Tibial artery (tissue), 4 donors: ENCODE data around the gene PRSS3.
A peak's percentile ranks its signal among the peaks of the same experiment; 100 is the strongest.
"Not testable (repeated sequence)": the region's sequence is repeated elsewhere in the genome, so short reads cannot be mapped to it uniquely, and the experiment has no call there.

Experiments
- DNase-seq, 2 donors: peaks; one replicate each; pipeline ENCODE4 v3.0.0-alpha.2; 2019
- H3K27ac ChIP-seq, 2 donors: fragments of 200-600 bp; sonication (generic) in 1 of 2; 1 replicate in 1 of 2; 2 replicates in 1 of 2; pipeline ENCODE4 v1.5.1; 2018 to 2019; ENCODE audit warnings: mild to moderate bottlenecking in 1 of 2
- H3K27me3 ChIP-seq, 2 donors: fragments of 200-600 bp; sonication (generic) in 1 of 2; one replicate each; pipeline versions ENCODE4 v1.5.1 to v1.6.0; 2016 to 2019
- H3K36me3 ChIP-seq, 3 donors: fragments of 200-600 bp; sonication (generic) in 2 of 3; one replicate each; pipeline ENCODE4 v1.5.1; 2016 to 2019; ENCODE audit warnings: mild to moderate bottlenecking in 2 of 3
- H3K4me1 ChIP-seq, 4 donors: fragments of 200-600 bp; sonication (generic) in 2 of 4; 1 replicate in 3 of 4; 2 replicates in 1 of 4; pipeline ENCODE4 v1.5.1; 2016 to 2019
- H3K4me3 ChIP-seq, 2 donors: fragments of 200-600 bp; sonication (generic) in 1 of 2; 1 replicate in 1 of 2; 2 replicates in 1 of 2; pipeline ENCODE4 v1.5.1; 2018 to 2019; ENCODE audit warnings: mild to moderate bottlenecking in 2 of 2
- H3K9me3 ChIP-seq, 3 donors: fragments of 200-600 bp; sonication (generic) in 1 of 3; one replicate each; pipeline ENCODE4 v1.5.1; 2016 to 2019
- intact Hi-C: fragments of 100-400 bp; cut with DNase I; formaldehyde crosslinking; loops from one replicate; pipeline ENCODE4 v1.15.0; 2023; ENCODE audit warnings: low total_unique reads
- TF ChIP-seq, protein P1 (sequence below), 2 experiments: fragments of 200-600 bp in 1 of 2; fragments of 450-650 bp in 1 of 2; IDR thresholded peaks; one replicate each; pipeline ENCODE4 v1.5.1; 2017 to 2019; ENCODE audit warnings: antibody characterized with exemption in 2 of 2, mild to moderate bottlenecking in 1 of 2, moderate library complexity in 1 of 2

Gene PRSS3

GRCh38 chr9:33817327-33818166, 22.2 kb downstream of the PRSS3 start:
- TF ChIP-seq, protein P1, sequence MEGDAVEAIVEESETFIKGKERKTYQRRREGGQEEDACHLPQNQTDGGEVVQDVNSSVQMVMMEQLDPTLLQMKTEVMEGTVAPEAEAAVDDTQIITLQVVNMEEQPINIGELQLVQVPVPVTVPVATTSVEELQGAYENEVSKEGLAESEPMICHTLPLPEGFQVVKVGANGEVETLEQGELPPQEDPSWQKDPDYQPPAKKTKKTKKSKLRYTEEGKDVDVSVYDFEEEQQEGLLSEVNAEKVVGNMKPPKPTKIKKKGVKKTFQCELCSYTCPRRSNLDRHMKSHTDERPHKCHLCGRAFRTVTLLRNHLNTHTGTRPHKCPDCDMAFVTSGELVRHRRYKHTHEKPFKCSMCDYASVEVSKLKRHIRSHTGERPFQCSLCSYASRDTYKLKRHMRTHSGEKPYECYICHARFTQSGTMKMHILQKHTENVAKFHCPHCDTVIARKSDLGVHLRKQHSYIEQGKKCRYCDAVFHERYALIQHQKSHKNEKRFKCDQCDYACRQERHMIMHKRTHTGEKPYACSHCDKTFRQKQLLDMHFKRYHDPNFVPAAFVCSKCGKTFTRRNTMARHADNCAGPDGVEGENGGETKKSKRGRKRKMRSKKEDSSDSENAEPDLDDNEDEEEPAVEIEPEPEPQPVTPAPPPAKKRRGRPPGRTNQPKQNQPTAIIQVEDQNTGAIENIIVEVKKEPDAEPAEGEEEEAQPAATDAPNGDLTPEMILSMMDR (IDR thresholded peaks at IDR 0.05) = peak in 1 of 2 experiments; percentile 19
- intact Hi-C loops = loop anchor here (5.0 kb wide), 1 partner anchor 230 kb away; the partner anchor contains the start of gene UBAP2
- DNase-seq = peak; percentile 38 to 78
- Histone ChIP-seq H3K27ac (peak overlapping the region; percentile 93 to 98), H3K36me3 (no peaks in the 10 kb centered on the region), H3K4me3 (peak overlapping the region; percentile 73 to 89), H3K9me3 (no peaks in the 10 kb centered on the region), H3K27me3 (no peaks in the 10 kb centered on the region), H3K4me1 (peaks cover 0 to 57% (median 24%) of the 10 kb centered on the region in 4 donors)

GRCh38 chr9:33818167-33818846, 22.9 kb downstream of the PRSS3 start:
- Histone ChIP-seq H3K4me3 (peak overlapping the region; percentile 73 to 89), H3K4me1 (peaks cover 0 to 65% (median 24%) of the 10 kb centered on the region in 4 donors), H3K27me3 (no peaks in the 10 kb centered on the region), H3K9me3 (no peaks in the 10 kb centered on the region), H3K27ac (peak overlapping the region; percentile 93 to 98), H3K36me3 (no peaks in the 10 kb centered on the region)
- DNase-seq = peak; percentile 28 to 74
- intact Hi-C loops = loop anchor here (5.0 kb wide), 1 partner anchor 229 kb away; the partner anchor contains the start of gene UBAP2
- TF ChIP-seq, protein P1 (IDR thresholded peaks at IDR 0.05) = no peak

DNA sequence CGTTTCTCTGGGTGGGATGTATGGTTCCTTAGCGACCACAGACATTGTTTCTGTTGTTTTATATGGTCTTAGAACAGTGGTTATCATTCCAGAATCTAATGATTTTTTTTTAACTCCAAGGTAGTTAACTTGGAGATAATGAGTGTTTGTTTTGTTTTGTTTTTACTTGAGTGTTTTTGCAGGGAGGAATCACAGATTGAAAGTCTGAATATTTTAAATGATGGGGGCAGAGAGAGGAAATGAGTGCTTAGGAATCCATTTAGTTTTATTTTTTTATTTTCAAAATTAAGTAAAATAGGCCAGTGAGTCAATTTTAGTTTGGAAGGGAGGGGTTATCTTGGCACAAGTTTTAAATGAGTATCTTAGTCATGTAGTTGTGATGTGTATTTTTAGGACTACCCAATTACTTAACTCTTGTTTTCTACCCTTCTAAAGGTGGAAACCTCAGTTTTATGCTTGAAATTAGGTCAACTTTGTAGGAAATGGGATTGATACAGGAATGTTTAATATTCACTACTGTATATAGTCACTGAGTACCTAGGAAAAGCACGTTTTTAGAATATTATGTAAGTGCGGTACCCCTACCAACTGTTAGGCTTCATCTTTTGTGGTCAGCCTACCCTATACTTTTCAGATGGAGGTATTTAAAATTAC, 23.6 kb downstream of the PRSS3 start:
- H3K27ac ChIP-seq = peak overlapping the region; percentile 93 to 98
- DNase-seq = no peak
- H3K9me3 ChIP-seq = no peaks in the 10 kb centered on the region
- no peaks in the 10 kb centered on the region for H3K36me3 ChIP-seq
- peak overlapping the region; percentile 73 to 89 for H3K4me3 ChIP-seq
- peaks cover 0 to 69% (median 24%) of the 10 kb centered on the region in 4 donors for H3K4me1 ChIP-seq
- intact Hi-C loops = loop anchor here (5.0 kb wide), 1 partner anchor 228 kb away; the partner anchor contains the start of gene UBAP2
- TF ChIP-seq, protein P1 (IDR thresholded peaks at IDR 0.05) = no peak
- H3K27me3 ChIP-seq = no peaks in the 10 kb centered on the region

GRCh38 chr9:33820231-33820745, 24.9 kb downstream of the PRSS3 start:
- Histone ChIP-seq H3K27ac (peak overlapping the region; percentile 93 to 98), H3K36me3 (no peaks in the 10 kb centered on the region), H3K4me3 (peak overlapping the region in 1 of 2 donors; percentile 73), H3K9me3 (no peaks in the 10 kb centered on the region), H3K27me3 (no peaks in the 10 kb centered on the region), H3K4me1 (peaks cover 0 to 71% (median 21%) of the 10 kb centered on the region in 4 donors)
- intact Hi-C loops = no loop called here
- DNase-seq = no peak
- TF ChIP-seq, protein P1 (IDR thresholded peaks at IDR 0.05) = no peak

DNA sequence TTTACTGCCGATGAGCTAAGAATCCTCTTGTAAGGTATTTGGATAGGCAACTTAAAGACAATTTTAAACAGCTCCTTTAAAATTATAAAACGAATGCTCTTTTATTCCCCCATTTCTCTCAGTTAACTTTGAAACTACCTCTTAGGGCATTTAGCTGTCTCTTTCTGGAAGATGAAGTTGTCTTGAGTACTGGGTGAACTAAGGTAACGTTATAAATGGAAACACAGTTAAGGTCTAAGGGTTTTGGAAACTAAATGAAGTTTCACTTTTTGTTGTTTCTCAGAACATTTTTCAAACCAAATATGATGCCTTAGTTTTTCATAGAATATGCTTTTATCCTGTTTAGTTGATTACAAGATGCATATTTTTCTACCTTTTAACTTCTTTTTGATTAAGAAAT, 28.4 kb downstream of the PRSS3 start:
- no peak overlapping the region for H3K27ac ChIP-seq

GRCh38 chr9:33827285-33827684, 31.9 kb downstream of the PRSS3 start:
- intact Hi-C loops, DNase-seq, H3K27ac ChIP-seq, H3K9me3 ChIP-seq, H3K36me3 ChIP-seq, H3K27me3 ChIP-seq, H3K4me3 ChIP-seq: not testable (repeated sequence)
- H3K4me1 ChIP-seq = peaks cover 0 to 29% (median 0%) of the 10 kb centered on the region in 4 donors

More for the DNA sequence above, 28.4 kb downstream of the PRSS3 start:
- Histone ChIP-seq H3K4me3 (no peak overlapping the region), H3K9me3 (no peaks in the 10 kb centered on the region), H3K4me1 (peaks cover 0 to 58% (median 16%) of the 10 kb centered on the region in 4 donors), H3K27me3 (no peaks in the 10 kb centered on the region), H3K36me3 (no peaks in the 10 kb centered on the region)
- no peak for DNase-seq
- intact Hi-C loops = no loop called here
- TF ChIP-seq, protein P1 (IDR thresholded peaks at IDR 0.05) = no peak

DNA sequence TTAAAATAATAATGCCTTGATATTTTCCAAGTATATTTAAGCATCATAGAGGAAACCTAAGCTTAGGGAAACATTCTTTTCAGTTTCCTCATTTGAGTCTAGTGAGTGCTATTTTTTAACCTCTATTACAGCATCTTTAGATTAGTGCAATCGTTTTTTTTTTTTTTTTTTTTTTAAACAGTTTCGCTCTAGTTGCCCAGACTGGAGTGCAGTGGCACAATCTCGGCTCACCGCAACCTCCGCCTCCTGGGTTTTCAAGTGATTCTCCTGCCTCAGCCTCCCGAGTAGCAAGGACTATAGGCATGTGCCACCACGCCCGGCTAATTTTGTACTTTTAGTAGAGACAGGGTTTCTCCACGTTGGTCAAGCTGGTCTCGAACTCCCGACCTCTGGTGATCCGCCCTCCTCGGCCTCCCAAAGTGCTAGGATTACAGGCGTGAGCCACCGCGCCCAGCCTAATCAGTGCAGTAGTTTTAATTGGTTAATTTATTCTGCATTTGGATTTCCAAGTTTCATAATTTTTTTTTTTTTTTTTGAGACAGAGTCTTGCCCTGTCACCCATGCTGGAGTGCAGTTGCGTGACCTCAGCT, 34.4 kb downstream of the PRSS3 start:
- H3K9me3 ChIP-seq, H3K36me3 ChIP-seq, DNase-seq, H3K27ac ChIP-seq, H3K27me3 ChIP-seq, intact Hi-C loops, H3K4me3 ChIP-seq: not testable (repeated sequence)
- H3K4me1 ChIP-seq = peaks cover 0 to 12% (median 0%) of the 10 kb centered on the region in 4 donors
